ENCODE measurements around the gene TRIM44.

TRIM44 gene

DNA sequence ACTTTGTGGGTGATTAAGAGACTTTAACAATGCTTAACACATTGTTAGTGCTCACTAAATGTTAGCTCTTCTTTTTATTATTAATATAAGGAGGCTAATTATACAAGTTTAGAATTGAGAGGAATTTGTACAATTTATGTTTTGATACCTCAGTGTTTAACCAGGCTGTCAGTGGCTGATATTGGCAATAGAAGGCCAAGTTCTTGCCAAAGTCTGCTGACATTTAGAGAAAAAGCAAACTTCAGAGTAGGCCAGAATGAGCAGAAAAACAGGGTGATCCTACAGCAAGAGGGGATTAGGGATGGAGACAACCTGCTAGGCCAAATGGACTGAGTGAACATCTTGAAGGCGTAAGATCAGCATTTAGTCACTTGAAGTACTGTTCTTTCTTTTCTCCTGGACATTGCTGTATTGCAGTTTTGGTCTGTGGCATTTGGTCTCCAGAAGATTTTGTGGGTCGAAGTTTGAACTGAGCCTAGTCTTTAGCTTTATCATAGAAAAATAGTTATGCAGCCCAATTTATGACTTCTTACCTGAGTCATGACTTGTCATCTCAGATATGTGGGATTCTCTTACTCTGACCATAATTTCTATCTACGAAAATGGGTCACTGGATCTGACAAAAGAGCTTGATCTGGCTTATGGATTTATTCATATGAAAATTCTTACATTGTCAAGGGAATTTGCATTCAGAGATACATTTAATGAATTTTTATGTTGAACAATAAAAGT, 9.0 kb downstream of the TRIM44 start:
- H3K9ac ChIP-seq (ENCODE audit: low read length): no peak overlapping the region
- H3K4me1 ChIP-seq (ENCODE audit: insufficient read depth, low read length, severe bottlenecking): peaks cover 8% of the 10 kb centered on the region
- no peaks in the 10 kb centered on the region for H3K27me3 ChIP-seq (ENCODE audit: insufficient read depth, low read length)
- H3K9me3 ChIP-seq (ENCODE audit: low read length): no peaks in the 10 kb centered on the region
- no peak overlapping the region for H2AFZ ChIP-seq (ENCODE audit: low read length)
- H3K79me2 ChIP-seq (ENCODE audit: insufficient read depth, low read length): peaks cover 5% of the 10 kb centered on the region; the same call in 1 of the 2 replicates
- TF ChIP-seq, protein P1, sequence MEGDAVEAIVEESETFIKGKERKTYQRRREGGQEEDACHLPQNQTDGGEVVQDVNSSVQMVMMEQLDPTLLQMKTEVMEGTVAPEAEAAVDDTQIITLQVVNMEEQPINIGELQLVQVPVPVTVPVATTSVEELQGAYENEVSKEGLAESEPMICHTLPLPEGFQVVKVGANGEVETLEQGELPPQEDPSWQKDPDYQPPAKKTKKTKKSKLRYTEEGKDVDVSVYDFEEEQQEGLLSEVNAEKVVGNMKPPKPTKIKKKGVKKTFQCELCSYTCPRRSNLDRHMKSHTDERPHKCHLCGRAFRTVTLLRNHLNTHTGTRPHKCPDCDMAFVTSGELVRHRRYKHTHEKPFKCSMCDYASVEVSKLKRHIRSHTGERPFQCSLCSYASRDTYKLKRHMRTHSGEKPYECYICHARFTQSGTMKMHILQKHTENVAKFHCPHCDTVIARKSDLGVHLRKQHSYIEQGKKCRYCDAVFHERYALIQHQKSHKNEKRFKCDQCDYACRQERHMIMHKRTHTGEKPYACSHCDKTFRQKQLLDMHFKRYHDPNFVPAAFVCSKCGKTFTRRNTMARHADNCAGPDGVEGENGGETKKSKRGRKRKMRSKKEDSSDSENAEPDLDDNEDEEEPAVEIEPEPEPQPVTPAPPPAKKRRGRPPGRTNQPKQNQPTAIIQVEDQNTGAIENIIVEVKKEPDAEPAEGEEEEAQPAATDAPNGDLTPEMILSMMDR (IDR thresholded peaks at IDR 0.05; ENCODE audit: low read length): no peak
- no peak for TF ChIP-seq EZH2 (IDR thresholded peaks at IDR 0.05; ENCODE audit: borderline replicate concordance, low read length)
- H3K4me2 ChIP-seq (ENCODE audit: low read length): no peak overlapping the region
- no peaks in the 10 kb centered on the region for H4K20me1 ChIP-seq (ENCODE audit: insufficient read depth, low read length)
- no peaks in the 10 kb centered on the region for H3F3A ChIP-seq (ENCODE audit: insufficient read depth, low read length)
- no peaks in the 10 kb centered on the region for H3K9me2 ChIP-seq (ENCODE audit: low read depth, low read length)
- H3K36me3 ChIP-seq (ENCODE audit: insufficient read depth, low read length): no peaks in the 10 kb centered on the region
- no peak overlapping the region for H3K27ac ChIP-seq (ENCODE audit: low read depth, low read length, poor library complexity, severe bottlenecking)
- H3K4me3 ChIP-seq (ENCODE audit: low read depth, low read length, poor library complexity, severe bottlenecking): no peak overlapping the region

DNA sequence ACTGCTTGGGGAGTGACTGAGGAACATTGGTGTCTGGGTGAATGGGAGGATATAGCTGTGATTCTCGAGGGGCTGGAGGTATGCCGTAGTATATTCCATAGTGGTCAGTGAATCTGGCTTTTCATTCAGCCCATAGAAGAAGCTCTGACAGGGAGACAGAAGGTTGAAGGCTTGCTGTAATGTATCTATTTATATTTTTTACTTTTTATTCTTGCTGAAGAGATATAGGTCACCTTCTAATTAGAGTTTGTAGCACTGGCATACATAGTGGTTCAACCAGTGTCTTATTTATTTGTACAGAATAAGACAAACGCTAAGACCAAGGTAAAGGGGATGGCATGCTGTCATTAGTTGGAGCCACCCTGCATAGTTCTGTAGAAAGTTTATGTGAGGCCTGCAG, 10.0 kb downstream of the TRIM44 start:
- Histone ChIP-seq H3K27me3 (ENCODE audit: insufficient read depth, low read length) (no peaks in the 10 kb centered on the region), H3K4me3 (ENCODE audit: low read depth, low read length, poor library complexity, severe bottlenecking) (no peak overlapping the region), H2AFZ (ENCODE audit: low read length) (no peak overlapping the region), H3K36me3 (ENCODE audit: insufficient read depth, low read length) (no peaks in the 10 kb centered on the region), H3K9me3 (ENCODE audit: low read length) (no peaks in the 10 kb centered on the region), H3K27ac (ENCODE audit: low read depth, low read length, poor library complexity, severe bottlenecking) (no peak overlapping the region), H4K20me1 (ENCODE audit: insufficient read depth, low read length) (no peaks in the 10 kb centered on the region), H3K4me1 (ENCODE audit: insufficient read depth, low read length, severe bottlenecking) (peaks cover 12% of the 10 kb centered on the region), H3K79me2 (ENCODE audit: insufficient read depth, low read length) (peaks cover 5% of the 10 kb centered on the region; the same call in 1 of the 2 replicates), H3F3A (ENCODE audit: insufficient read depth, low read length) (no peaks in the 10 kb centered on the region), H3K9ac (ENCODE audit: low read length) (no peak overlapping the region), H3K4me2 (ENCODE audit: low read length) (no peak overlapping the region), H3K9me2 (ENCODE audit: low read depth, low read length) (no peaks in the 10 kb centered on the region)
- no peak for TF ChIP-seq EZH2 (IDR thresholded peaks at IDR 0.05; ENCODE audit: borderline replicate concordance, low read length)
- TF ChIP-seq, protein P1 (IDR thresholded peaks at IDR 0.05; ENCODE audit: low read length): no peak

DNA sequence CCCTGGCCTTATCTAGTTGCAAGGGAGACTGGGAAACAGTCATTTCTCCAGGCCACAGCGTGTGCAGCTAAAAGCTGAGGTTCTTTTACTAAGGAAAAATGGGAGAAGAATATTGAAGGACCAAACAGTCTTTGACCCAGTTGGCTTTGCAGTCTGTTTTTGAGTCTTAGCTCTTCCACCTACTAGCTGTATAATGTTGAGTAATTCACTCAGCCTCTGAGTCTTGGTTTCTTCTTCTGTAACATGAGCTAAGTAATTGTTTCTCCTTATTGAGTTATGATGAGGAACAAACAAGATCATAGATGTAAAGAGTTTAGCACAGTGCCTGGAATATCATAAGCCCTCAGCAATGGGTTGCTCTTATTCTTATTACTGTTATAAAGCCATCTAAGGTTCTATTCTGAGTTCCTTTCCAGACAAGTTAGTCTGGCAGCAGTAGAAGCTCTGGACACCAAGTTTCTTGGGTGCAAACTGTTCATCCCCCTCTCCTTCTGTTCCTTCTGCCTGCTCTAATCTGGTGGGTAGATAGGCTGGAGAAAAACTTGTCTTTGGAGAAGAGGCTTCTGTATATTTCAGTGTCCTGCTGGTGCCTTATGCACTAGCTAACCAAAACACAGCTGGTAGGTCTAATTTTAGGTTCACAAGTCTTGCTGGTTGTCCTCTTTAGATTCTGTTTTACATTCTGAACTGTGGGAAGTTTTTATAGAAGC, 13.5 kb downstream of the TRIM44 start:
- no peaks in the 10 kb centered on the region for H4K20me1 ChIP-seq (ENCODE audit: insufficient read depth, low read length)
- H3K36me3 ChIP-seq (ENCODE audit: insufficient read depth, low read length): no peaks in the 10 kb centered on the region
- no peaks in the 10 kb centered on the region for H3K27me3 ChIP-seq (ENCODE audit: insufficient read depth, low read length)
- H3K4me3 ChIP-seq (ENCODE audit: low read depth, low read length, poor library complexity, severe bottlenecking): no peak overlapping the region
- H3K9me3 ChIP-seq (ENCODE audit: low read length): no peaks in the 10 kb centered on the region
- H3K4me2 ChIP-seq (ENCODE audit: low read length): no peak overlapping the region
- H3K27ac ChIP-seq (ENCODE audit: low read depth, low read length, poor library complexity, severe bottlenecking): no peak overlapping the region
- no peaks in the 10 kb centered on the region for H3K9me2 ChIP-seq (ENCODE audit: low read depth, low read length)
- H3K9ac ChIP-seq (ENCODE audit: low read length): no peak overlapping the region
- H3F3A ChIP-seq (ENCODE audit: insufficient read depth, low read length): no peaks in the 10 kb centered on the region
- H3K4me1 ChIP-seq (ENCODE audit: insufficient read depth, low read length, severe bottlenecking): peaks cover 12% of the 10 kb centered on the region
- H2AFZ ChIP-seq (ENCODE audit: low read length): no peak overlapping the region
- TF ChIP-seq, protein P1 (IDR thresholded peaks at IDR 0.05; ENCODE audit: low read length): no peak
- H3K79me2 ChIP-seq (ENCODE audit: insufficient read depth, low read length): no peaks in the 10 kb centered on the region; the same call in 1 of the 2 replicates

Data from OCI-LY1 (cell line).